Mucosa of rectum (tissue), 2 donors: ENCODE measurements around the gene PATJ.

Experiments
- H3K27ac ChIP-seq, 2 donors: one replicate each; pipeline ENCODE4 v1.7.0; 2013; ENCODE audit warnings: inconsistent platforms in 2 of 2, low read depth in 2 of 2, low read length in 2 of 2
- H3K27me3 ChIP-seq, 2 donors: one replicate each; pipeline ENCODE4 v1.7.0; 2013; ENCODE audit warnings: low read length in 2 of 2; ENCODE audit not compliant: control insufficient read depth in 2 of 2, insufficient read depth in 2 of 2
- H3K36me3 ChIP-seq, 2 donors: one replicate each; pipeline ENCODE4 v1.7.0; 2013; ENCODE audit warnings: low read length in 2 of 2; ENCODE audit not compliant: control insufficient read depth in 2 of 2, insufficient read depth in 2 of 2
- H3K4me1 ChIP-seq, 2 donors: one replicate each; pipeline ENCODE4 v1.7.0; 2013; ENCODE audit warnings: low read length in 2 of 2, mild to moderate bottlenecking in 1 of 2; ENCODE audit not compliant: control insufficient read depth in 2 of 2, insufficient read depth in 2 of 2
- H3K4me3 ChIP-seq, 2 donors: one replicate each; pipeline ENCODE4 v1.7.0; 2013; ENCODE audit warnings: low read length in 2 of 2
- H3K9ac ChIP-seq, 2 donors: one replicate each; pipeline ENCODE4 v1.7.0; 2013; ENCODE audit warnings: low read length in 2 of 2, low read depth in 1 of 2, mild to moderate bottlenecking in 1 of 2
- H3K9me3 ChIP-seq, 2 donors: one replicate each; pipeline ENCODE4 v1.7.0; 2013; ENCODE audit warnings: low read length in 2 of 2; ENCODE audit not compliant: control insufficient read depth in 2 of 2
- donor health status: healthy.
- donor health status: Normal muscosa, but diverticular disease.

The PATJ gene

DNA sequence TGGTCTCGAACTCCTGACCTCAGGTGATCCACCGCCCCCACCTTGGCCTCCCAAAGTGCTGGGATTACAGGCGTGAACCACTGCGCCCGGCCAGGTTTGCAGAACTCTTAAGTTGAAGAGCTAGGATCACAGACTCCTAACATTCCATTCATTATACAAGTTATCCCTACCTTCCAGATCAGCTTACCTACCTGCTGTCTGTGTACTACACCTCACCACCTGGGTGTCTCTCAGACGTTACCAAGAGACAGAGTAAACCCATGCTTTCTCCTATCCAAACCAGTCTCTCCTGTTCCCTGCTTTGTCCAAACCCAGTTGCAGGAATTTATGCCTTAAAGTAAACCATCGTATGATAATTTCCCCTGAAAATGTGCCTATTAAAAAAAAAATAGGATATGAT is 329.4 kb downstream of the PATJ start:
- H3K9ac ChIP-seq, result no peak overlapping the region
- H3K9me3 ChIP-seq, result no peaks in the 10 kb centered on the region
- H3K27me3 ChIP-seq, result no peaks in the 10 kb centered on the region
- H3K4me3 ChIP-seq, result no peak overlapping the region
- H3K4me1 ChIP-seq, result no peaks in the 10 kb centered on the region
- no peak overlapping the region for H3K27ac ChIP-seq
- H3K36me3 ChIP-seq, result no peaks in the 10 kb centered on the region

DNA sequence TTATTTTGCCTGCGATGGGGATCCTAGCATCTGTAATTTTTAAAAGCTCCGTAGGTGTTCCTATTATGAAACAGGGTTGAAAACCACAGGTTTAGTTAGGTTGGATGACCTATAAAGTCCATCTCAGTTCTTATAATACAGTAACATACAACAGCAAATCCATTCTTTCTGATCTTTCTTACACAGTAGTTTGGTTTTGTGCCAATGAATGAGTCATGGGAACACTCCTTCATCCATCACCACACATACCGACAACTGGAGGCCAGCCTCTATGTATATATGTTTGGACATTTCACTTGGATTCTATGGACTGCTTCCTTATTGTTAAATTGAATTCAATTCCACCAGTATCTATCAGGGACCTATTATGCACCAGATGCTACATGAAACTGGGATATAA is 334.0 kb downstream of the PATJ start:
- Histone ChIP-seq H3K9me3 (no peaks in the 10 kb centered on the region), H3K9ac (no peak overlapping the region), H3K27me3 (no peaks in the 10 kb centered on the region), H3K4me3 (no peak overlapping the region), H3K4me1 (no peaks in the 10 kb centered on the region), H3K36me3 (peaks cover 3 to 6% of the 10 kb centered on the region in 2 donors), H3K27ac (no peak overlapping the region)

DNA sequence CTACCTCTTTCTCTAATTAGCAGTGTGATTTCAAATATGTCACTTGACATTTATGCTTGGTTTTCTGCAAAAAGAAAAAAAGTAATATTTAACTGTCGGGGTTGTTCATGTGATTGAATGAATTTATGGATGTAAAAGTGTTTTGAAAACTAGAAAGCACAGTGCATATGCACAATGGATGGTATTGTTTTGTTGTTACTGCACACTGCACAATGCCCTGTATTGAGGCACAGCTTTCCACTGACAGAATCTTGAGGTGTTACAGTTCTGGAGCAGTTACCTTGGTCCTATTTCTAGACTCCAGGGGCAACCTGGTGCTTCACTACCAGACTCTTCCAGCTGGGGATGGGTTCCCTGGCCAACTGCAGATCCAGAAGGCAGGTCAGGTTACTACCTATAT is 335.5 kb downstream of the PATJ start:
- Histone ChIP-seq H3K4me3 (no peak overlapping the region), H3K27ac (no peak overlapping the region), H3K9me3 (no peaks in the 10 kb centered on the region), H3K4me1 (no peaks in the 10 kb centered on the region), H3K27me3 (no peaks in the 10 kb centered on the region), H3K9ac (no peak overlapping the region), H3K36me3 (peaks cover 3 to 7% of the 10 kb centered on the region in 2 donors)

DNA sequence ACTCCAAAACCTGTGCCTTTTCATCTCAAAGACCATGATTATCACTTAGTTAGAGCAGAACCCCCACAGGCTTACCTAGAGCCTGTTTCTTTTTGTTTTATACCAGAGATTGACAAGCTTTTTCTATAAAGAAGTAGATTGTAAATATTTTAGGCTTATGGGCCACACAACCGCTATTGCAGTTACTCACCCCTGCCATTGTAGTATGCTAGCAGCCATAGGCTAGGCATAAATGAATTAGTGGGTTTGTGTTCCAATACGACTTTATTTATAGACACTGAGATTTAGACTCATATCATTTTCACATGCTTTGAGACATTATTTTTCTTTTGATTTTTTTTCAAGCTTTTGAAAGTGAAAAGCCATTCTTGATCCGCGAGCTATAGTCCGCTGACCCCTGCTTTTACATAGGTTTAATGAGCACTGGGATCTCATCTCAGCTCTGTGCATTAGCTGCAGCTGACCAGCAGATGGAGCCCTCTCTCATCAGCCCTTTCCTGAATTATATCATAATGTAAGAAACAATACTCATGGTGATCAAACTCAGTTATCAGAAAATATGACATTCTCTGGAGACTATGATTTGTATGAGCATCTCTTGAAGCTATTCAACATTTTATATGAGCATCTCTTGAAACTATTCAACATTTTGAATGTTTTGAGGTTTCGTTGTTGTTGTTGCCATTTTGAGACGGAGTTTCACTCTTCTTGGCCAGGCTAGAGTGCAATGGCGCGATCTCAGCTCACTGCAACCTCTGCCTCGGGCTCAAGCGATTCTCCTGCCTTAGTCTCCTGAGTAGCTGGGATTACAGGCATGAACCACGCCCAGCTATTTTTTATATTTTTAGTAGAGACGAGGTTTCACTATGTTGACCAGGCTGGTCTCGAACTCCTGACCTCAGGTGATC is 340.4 kb downstream of the PATJ start:
- H3K4me3 ChIP-seq, result no peak overlapping the region
- H3K4me1 ChIP-seq, result no peaks in the 10 kb centered on the region
- H3K27ac ChIP-seq, result no peak overlapping the region
- no peak overlapping the region for H3K9ac ChIP-seq
- H3K9me3 ChIP-seq, result no peaks in the 10 kb centered on the region
- no peaks in the 10 kb centered on the region for H3K27me3 ChIP-seq
- H3K36me3 ChIP-seq, result peaks cover 9 to 19% of the 10 kb centered on the region in 2 donors

DNA sequence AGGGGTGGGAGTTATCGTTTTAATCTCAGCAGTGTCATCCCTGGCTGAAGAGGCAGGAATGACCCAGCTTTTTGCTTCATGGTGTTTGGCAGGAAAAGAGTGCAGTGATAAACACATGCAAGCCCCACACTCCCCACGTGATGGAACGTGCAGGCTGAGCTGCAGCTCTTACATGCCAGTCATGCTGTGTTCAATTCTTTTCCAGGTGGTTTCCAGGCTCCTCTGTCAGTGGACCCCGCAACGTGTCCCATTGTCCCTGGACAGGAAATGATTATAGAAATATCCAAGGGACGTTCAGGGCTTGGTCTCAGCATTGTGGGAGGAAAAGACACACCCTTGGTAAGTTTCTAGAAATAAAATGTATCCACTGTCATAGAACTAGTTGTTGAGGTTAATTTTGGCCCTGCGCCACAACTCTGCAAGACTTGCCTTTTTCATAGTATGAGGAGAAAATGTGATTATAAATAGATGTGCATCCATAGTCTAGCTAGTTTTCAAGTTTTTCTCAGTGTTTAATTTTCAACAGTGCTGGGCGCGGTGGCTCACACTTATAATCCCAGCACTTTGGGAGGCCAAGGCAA is 342.1 kb downstream of the PATJ start:
- H3K27me3 ChIP-seq, result no peaks in the 10 kb centered on the region
- peaks cover 8 to 16% of the 10 kb centered on the region in 2 donors for H3K36me3 ChIP-seq
- H3K27ac ChIP-seq, result no peak overlapping the region

DNA sequence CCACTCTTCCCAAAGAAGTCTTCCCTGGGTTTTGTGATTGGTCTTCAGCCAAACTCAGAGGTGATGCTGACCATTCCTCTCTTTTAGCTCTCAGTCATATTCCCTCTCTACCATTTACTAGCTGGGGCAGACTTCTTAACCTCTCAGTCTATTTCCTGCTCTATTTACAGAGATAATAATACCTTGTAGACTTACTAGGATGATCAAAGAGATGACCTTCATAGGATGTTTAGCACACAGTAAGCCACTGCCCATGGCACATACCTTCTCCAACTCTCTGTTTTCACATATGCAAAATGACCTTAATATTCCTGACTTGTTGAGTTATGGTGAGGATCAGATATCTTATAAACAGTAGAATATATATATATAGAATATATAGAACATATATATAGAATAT is 346.2 kb downstream of the PATJ start:
- Histone ChIP-seq H3K4me1 (peaks cover 0 to 3% of the 10 kb centered on the region in 2 donors), H3K9me3 (no peaks in the 10 kb centered on the region), H3K9ac (no peak overlapping the region), H3K36me3 (peaks cover 6 to 12% of the 10 kb centered on the region in 2 donors), H3K4me3 (no peak overlapping the region), H3K27ac (no peak overlapping the region), H3K27me3 (no peaks in the 10 kb centered on the region)

More for the DNA sequence above, 342.1 kb downstream of the PATJ start:
- Histone ChIP-seq H3K4me1 (no peaks in the 10 kb centered on the region), H3K9me3 (no peaks in the 10 kb centered on the region), H3K4me3 (no peak overlapping the region), H3K9ac (no peak overlapping the region)

DNA sequence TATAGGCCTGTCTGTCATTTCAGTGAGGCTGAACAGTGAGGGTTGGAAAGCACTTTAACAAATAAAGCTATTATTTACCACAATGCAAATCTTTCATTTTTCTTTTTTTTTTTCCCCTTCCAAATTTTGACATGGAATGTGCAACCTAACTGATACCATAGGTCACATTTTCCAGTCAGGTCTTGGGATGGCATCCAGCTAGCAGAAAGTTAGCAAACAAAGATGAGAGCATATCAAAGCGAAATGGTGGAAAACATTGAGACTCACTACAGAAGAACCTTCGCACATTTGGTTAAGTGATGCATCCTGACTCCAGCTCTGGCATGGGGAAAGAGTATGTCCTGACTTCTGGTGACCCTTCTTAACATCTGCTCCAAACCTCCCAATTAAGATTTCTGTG is 347.3 kb downstream of the PATJ start:
- Histone ChIP-seq H3K27me3 (no peaks in the 10 kb centered on the region), H3K4me1 (peaks cover 0 to 3% of the 10 kb centered on the region in 2 donors), H3K27ac (no peak overlapping the region), H3K9ac (no peak overlapping the region), H3K4me3 (no peak overlapping the region), H3K36me3 (peaks cover 2 to 8% of the 10 kb centered on the region in 2 donors), H3K9me3 (no peaks in the 10 kb centered on the region)

DNA sequence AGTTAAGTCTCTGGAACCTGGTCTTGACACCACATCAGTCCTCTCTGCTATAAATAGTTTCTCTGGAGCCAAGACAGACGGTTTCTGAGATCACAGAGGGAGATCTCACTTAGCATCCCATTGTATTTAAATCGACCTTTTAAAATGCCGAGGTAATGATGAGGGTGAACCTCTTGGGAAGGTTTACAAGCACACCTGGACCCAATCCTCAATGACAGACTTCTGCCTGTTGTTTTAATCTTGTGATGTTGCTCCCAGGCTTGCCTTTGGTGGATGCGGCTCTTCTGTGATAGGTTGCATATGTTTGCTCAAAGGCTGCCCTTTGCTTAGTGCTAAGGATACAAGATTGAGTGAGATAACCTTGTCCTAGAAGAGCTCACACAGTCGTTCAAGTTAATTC is 347.7 kb downstream of the PATJ start:
- H3K9me3 ChIP-seq, result no peaks in the 10 kb centered on the region
- H3K36me3 ChIP-seq, result peaks cover 0 to 7% of the 10 kb centered on the region in 2 donors
- H3K9ac ChIP-seq, result no peak overlapping the region
- H3K27ac ChIP-seq, result no peak overlapping the region
- H3K4me3 ChIP-seq, result no peak overlapping the region
- H3K27me3 ChIP-seq, result no peaks in the 10 kb centered on the region
- H3K4me1 ChIP-seq, result peaks cover 0 to 3% of the 10 kb centered on the region in 2 donors

DNA sequence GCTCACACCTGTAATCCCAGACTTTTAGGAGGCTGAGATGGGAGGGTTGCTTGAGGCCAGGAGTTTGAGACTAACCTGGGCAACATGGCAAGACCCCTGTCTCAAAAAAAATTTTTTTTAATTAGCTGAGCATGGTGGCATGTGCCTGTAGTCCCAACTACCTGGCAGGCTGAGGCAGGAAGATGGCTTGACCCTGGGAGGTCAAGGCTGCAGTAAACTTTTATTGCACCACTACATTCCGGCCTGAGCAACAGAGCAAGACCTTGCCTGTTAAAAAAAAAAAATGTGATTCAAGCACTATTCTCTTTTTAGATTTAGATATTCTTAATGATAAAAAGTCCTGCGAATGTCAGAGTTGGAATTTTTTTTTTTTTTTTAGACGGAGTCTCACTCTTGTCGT is 349.8 kb downstream of the PATJ start:
- H3K27me3 ChIP-seq, result no peaks in the 10 kb centered on the region
- peaks cover 0 to under 1% of the 10 kb centered on the region in 2 donors for H3K36me3 ChIP-seq
- no peaks in the 10 kb centered on the region for H3K9me3 ChIP-seq
- H3K9ac ChIP-seq, result no peak overlapping the region
- H3K4me3 ChIP-seq, result no peak overlapping the region
- no peak overlapping the region for H3K27ac ChIP-seq
- peaks cover 0 to 3% of the 10 kb centered on the region in 2 donors for H3K4me1 ChIP-seq

DNA sequence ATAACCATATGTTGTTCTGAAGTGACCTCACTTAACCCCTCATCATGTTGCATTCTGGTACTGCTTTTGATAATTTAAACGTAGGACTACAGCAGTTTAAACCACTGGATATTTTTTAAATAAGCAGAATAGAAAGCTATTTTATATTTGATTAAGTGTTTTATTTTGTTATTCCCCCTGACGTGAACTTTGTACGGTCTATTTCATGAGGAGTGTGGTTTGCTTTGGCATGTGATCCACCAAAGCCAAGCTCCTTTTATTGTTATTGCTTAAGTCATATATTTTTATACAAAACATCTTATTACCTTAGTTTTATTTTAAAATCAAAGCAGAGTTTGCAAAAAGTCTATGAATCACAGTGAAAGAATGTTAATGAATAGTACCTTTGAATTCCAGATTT is 351.0 kb downstream of the PATJ start:
- Histone ChIP-seq H3K9ac (no peak overlapping the region), H3K9me3 (no peaks in the 10 kb centered on the region)

More for the DNA sequence above, 351.0 kb downstream of the PATJ start:
- H3K27ac ChIP-seq, result no peak overlapping the region
- H3K36me3 ChIP-seq, result peaks cover 0 to 6% of the 10 kb centered on the region in 2 donors
- H3K4me1 ChIP-seq, result peaks cover 0 to 3% of the 10 kb centered on the region in 2 donors
- no peaks in the 10 kb centered on the region for H3K27me3 ChIP-seq
- no peak overlapping the region for H3K4me3 ChIP-seq
